Pons (tissue), 1 donor: ENCODE data around the gene WWP2.

Experiments used
- DNase-seq: peaks from one replicate; pipeline ENCODE4 v3.0.0-alpha.2; 2016; ENCODE audit warnings: low spot score

The WWP2 gene

DNA sequence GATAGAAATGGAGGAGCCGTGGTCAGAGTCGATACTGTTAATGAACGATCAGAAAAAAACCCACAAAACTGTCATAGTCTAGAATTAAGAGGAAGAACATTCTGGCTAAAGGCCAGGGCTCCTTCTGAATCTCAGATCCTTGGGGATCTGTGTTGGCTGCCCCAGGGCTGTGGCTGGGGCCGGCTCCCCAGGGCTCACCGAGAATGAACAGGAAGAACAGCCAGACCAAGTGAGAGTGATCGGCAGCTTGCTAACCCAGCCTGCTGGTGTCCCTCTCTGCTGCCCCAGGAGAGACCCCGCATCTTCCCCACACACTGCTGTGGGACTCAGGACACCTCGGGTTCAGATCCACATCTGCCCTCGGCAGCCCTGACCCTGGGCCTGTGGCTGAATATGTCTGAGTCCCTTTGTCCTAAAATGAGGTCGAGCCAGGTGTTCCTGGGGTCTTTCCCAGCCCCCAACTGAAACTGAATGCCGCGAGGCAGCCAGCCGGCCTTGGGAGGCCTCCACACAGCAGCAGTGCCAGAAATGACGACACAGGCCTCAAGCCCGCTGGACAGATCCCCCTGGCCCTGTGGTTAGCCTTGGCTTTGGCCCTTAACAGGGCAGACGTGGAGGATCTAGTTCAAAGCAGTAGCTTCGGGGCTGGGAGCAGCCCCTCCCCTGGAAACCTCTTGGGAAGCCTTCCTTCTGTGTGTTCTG is 165.1 kb downstream of the WWP2 start:
- peak; percentile 38 for DNase-seq

DNA sequence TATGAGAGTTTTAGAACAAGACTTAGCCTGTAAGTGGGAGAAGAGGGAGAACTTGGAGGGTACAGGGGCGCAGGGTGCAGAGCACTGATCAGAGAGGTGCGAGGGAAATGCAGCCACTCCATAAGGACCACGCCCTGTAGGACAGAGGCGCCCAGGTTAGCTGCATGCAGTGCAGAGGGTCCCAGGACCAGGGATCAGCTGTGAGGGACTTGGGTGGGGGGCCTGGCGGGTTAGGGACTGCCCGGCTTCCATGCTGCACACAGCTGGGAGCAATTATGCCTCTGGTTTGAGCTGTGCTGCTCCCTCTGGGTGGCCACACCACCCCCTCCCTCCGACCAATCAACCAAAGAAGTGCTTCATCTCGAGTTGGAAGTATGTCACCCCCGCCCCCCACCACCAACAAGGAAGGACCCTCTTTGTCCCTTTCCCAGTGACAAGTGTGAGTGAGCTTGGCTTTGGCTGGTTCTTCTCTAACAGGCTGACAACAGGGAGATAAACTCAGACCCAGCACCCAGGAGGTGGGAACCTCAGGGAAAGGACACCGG is 166.8 kb downstream of the WWP2 start:
- no peak for DNase-seq

DNA sequence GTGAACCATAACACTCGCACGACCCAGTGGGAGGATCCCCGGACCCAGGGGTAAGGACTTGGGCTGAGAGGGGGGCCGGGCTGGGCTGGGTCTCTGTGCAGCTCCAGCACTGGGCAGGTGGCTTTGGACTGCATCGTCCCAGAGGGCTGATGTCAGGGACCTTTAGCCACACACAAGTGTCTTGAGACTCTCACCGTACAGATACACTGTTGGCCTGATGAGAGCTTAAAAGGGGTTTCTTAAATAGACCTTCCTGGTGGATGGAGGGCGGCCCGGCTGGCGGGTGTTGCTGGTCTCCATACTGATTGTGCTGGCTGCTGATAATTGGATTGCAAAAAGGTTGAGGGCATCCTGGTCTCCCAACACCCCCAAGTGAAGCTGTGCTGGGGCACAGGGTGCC is 167.3 kb downstream of the WWP2 start:
- DNase-seq = no peak

DNA sequence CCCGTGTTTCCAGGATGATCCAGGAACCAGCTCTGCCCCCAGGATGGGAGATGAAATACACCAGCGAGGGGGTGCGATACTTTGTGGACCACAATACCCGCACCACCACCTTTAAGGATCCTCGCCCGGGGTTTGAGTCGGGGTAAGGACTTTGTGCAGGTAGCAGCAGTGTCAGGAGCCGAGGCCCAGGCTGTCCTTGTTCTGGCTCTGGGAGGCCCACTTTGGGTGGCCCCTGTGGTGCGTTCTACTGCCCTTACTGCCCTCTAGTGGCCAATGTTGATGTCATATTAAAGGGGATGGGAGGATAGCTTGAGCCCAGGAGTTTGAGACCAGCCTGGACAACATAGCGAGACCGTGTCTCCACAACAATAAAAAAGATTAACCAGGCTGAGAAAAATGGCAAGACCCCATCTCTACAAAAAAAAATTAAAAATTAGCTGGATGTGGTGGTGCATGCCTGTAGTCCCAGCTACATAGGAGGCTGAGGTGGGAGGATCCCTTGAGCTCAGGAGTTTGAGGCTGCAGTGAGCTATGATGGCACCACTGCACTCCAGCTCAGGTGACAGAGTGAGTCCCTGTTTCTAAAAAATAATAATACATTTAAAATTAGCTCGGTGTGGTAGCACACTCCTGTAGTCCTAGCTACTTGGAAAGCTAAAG is 168.1 kb downstream of the WWP2 start:
- peak; percentile 67 for DNase-seq

DNA sequence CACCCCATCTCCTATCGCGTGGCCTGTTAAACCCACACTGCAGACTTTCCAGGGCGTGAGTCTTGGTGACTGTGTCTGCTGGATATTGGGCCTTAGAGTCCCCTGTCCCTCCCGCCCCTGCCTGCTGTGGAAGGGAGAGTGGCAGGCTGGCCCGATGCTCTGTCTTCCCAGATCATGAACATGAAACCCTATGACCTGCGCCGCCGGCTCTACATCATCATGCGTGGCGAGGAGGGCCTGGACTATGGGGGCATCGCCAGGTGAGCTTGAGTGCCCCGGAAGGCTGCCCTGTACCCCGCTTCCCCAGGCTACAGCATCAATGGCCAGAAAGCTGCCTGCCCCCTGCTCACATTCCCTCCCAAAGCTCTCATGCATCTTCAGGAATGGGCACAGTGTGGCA is 169.5 kb downstream of the WWP2 start:
- DNase-seq = no peak

DNA sequence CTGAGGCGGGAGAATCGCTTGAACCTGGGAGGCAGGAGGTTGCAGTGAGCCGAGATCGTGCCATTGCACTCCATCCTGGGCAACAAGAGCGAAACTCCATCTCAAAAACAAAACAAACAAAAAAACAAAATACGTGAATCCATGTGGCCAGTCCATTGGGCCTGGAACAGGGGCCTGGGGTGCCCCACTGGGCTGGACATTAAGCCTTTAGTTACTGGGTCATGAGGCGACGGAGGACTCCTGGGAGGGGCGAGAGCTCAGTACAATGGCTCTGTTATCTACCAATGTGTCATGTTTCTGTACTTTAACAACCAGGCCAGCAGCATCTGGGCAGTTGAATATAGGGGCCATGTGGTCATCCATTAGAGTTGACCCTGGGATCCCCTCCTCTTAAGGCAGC is 170.1 kb downstream of the WWP2 start:
- peak; percentile 91 for DNase-seq

GRCh38 chr16:69932691-69933392 is 170.7 kb downstream of the WWP2 start:
- DNase-seq = no peak

- DNase-seq = no peak
Observed at GRCh38 chr16:69934044-69934443, 171.9 kb downstream of the WWP2 start.

- no peak for DNase-seq
Observed at GRCh38 chr16:69934751-69935150, 172.6 kb downstream of the WWP2 start.

GRCh38 chr16:69935278-69935711 is 173.2 kb downstream of the WWP2 start:
- no peak for DNase-seq

- DNase-seq = no peak
Observed at GRCh38 chr16:69935740-69936139, 173.6 kb downstream of the WWP2 start.

- no peak for DNase-seq
Observed at GRCh38 chr16:69936252-69936651, 174.1 kb downstream of the WWP2 start.

DNA sequence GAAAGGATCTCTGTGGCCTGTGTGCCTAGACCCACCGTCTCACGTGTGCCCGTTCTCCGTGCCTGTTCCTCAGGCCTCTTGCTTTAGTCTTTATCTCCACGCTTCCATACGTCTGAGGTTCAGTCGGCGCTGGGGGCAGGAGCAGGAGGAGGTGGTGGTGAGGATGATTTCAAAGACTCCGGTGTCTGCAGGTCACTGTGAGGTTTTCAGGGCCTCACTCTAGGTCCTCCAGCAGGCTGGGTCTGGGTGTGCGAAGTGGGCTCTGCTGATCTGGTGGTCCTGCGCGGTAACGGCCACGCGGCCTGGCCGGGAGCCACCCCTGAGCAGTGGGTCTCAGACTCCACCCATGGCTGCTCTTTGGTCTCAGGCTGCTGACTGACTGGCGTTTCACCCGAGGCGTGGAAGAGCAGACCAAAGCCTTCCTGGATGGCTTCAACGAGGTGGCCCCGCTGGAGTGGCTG is 174.6 kb downstream of the WWP2 start:
- DNase-seq = no peak

- peak; percentile 77 for DNase-seq
Observed at GRCh38 chr16:69937465-69937951, 175.4 kb downstream of the WWP2 start.

GRCh38 chr16:69938981-69939820 is 177.1 kb downstream of the WWP2 start:
- DNase-seq = no peak

GRCh38 chr16:69939821-69940585 is 177.9 kb downstream of the WWP2 start:
- no peak for DNase-seq

DNA sequence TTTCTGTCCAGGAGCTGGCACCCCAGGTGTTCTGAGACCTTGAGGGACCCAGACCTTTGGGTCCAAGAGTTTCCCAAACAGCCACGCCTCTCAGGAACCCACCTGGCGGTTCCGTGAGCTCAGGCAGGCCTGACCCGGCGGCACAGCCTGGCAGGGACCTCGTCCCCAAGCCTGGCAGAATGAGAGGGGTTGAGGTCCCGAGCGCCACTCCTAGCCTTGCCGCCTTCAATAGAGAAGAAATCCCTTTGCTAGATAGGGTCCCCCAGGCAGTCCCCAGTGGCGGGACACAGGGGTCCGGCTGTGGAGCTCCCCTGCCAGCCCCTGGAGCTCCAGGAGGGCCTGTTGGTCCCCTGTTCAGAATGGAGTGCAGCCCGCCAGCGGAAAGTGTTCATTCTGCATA is 178.5 kb downstream of the WWP2 start:
- no peak for DNase-seq

DNA sequence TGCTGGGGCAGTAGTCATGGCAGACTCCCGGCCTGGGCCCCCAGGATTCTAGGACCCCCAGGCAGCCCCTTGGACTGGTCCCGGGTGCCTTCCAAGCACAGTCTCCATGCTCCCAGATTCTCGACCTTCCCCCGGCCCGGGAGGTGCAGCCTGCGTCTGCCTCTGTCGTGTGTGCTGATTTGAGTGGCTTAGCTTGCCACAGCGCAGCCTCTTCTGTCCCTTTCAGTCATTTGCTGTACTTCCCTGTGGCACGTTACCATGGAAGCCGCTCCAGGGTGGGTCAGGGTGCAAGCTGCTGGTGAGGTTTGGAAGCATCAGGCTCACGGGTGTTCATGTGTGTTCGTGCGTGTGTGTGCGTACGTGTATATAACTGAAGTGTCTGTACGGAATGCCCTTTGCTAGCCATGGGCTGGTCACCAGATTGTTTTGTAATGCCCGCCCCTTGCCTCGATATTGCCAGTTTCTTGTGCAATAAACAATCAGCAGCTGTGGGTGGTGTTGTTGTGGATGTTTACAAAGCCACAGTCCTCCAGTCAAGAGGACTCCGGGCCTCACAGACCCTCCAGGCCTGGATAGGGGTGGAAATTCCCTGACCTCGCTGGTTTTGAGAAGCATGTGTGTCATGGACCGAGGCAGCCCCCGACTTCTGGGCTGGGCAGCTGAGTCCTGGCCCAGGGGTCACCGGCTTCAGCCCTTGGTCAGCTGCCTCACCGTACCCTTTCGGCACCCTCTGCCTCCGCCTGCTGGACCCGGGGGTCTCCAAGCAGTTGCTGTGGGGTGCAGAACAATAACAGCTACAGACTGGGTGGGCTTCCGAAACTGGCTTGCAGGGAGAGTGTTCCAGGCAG is 179.3 kb downstream of the WWP2 start:
- DNase-seq = no peak

GRCh38 chr16:69942099-69942491 is 180.0 kb downstream of the WWP2 start:
- DNase-seq = no peak

DNA sequence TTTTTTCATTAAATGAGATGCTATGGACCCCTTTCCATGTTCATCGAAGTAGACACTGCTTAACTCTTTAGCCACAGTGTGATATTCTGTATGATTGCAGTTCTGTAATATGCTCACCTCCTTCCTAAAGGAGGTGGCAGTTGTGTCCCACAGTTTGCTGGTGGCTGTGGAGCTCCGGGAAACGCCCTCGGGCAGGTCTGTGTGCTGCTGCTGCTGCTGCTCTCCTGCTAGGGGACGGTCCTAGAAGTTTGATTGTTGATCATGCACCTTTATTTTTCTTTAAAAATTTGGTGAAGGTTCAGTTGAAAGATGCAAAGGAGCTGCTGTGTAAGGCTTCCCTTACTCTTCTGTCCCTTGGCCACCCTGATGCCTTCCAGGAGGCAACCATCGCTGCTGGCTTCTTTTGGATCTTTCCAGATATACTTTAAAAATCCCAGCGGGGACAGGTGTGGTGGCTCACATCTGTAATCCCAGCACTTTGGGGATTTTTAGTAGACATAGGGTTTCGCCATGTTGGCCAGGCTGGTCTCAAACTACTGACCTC is 180.6 kb downstream of the WWP2 start:
- DNase-seq = no peak
